Activated T-cell treated with anti-CD3 and anti-CD28 coated beads for 1 hour (primary cell): ENCODE data around the gene SCD5.

ENCODE experiments used
- DNase-seq: peaks from one replicate; pipeline ENCODE4 v3.0.0-alpha.2; 2020; ENCODE audit warnings: low read depth

SCD5 gene

GRCh38 chr4:82691431-82691830, 107.2 kb downstream of the SCD5 start:
- no peak for DNase-seq

GRCh38 chr4:82688091-82688795, 110.4 kb downstream of the SCD5 start:
- no peak for DNase-seq

- no peak for DNase-seq
These were observed 111.1 kb downstream of the SCD5 start for GRCh38 chr4:82687531-82687930.

GRCh38 chr4:82681754-82682153, 116.8 kb downstream of the SCD5 start:
- DNase-seq: no peak

GRCh38 chr4:82680834-82681233, 117.8 kb downstream of the SCD5 start:
- no peak for DNase-seq

GRCh38 chr4:82679531-82679930, 119.1 kb downstream of the SCD5 start:
- DNase-seq: no peak

- DNase-seq: no peak
These were observed 120.5 kb downstream of the SCD5 start for GRCh38 chr4:82678051-82678450.

- DNase-seq: no peak
These were observed 121.3 kb downstream of the SCD5 start for GRCh38 chr4:82677327-82677726.

- DNase-seq: no peak
These were observed 130.7 kb downstream of the SCD5 start for GRCh38 chr4:82667761-82668480.

GRCh38 chr4:82666970-82667665, 131.5 kb downstream of the SCD5 start:
- DNase-seq: no peak

GRCh38 chr4:82661181-82661992, 137.2 kb downstream of the SCD5 start:
- DNase-seq: no peak

- DNase-seq: no peak
These were observed 146.5 kb downstream of the SCD5 start for GRCh38 chr4:82652062-82652461.

GRCh38 chr4:82650868-82651267, 147.7 kb downstream of the SCD5 start:
- DNase-seq: no peak

- no peak for DNase-seq
These were observed 150.2 kb downstream of the SCD5 start for GRCh38 chr4:82648356-82648755.

- no peak for DNase-seq
These were observed 152.5 kb downstream of the SCD5 start for GRCh38 chr4:82645936-82646565.

- no peak for DNase-seq
These were observed 153.9 kb downstream of the SCD5 start for GRCh38 chr4:82644734-82645126.

GRCh38 chr4:82643994-82644733, 154.4 kb downstream of the SCD5 start:
- no peak for DNase-seq

- DNase-seq: no peak
These were observed 156.3 kb downstream of the SCD5 start for GRCh38 chr4:82642331-82642730.

- DNase-seq: no peak
These were observed 158.1 kb downstream of the SCD5 start for GRCh38 chr4:82640540-82640939.

GRCh38 chr4:82639971-82640370, 158.6 kb downstream of the SCD5 start:
- no peak for DNase-seq

- DNase-seq: no peak
These were observed 160.1 kb downstream of the SCD5 start for GRCh38 chr4:82638479-82638878.
